GM12801 (cell line): ENCODE data around the gene KRT78.

Experiments used
- TF ChIP-seq, protein P1 (sequence below): IDR thresholded peaks from one replicate; pipeline ENCODE4 v1.5.1; 2011; ENCODE audit warnings: control low read depth; ENCODE audit not compliant: insufficient read length; ENCODE audit errors: extremely low read depth

Gene KRT78

DNA sequence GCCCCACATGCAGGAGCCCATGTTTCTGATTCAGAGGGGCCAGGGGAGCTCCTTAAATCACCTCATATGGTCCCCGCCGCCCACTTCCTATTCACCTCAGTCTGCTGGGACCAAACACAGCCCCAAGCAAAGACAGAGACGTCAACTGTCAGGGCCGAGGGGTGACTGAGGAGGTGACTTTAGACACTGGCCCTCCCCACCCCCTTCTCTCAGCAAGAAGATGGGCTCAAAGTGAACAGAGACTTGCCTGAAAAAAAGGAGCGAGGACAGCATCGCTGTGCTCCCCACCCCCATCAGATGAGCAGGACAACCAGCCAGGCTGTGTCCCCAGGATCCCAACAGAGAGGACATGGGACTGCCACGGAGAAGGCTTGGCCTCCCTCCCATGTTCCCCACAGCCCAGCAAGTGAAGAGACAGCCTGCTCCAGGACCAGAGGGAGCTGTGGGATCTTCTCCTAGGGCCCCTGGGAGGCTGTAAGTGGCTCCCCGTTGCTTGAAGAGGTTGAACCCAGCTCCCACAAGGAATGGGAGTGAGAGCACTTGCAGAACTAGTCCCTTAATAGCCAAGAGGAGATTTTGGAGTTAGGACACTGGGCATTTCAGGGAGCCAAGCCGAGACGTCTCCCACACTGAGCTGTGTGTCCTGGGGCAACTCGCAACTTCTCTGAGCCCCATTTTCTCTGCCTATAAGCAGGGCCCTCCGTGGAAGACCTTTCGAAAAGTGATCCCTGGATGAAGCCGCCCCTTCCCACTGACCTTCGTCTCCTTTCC, 13.3 kb downstream of the KRT78 start:
- TF ChIP-seq, protein P1, sequence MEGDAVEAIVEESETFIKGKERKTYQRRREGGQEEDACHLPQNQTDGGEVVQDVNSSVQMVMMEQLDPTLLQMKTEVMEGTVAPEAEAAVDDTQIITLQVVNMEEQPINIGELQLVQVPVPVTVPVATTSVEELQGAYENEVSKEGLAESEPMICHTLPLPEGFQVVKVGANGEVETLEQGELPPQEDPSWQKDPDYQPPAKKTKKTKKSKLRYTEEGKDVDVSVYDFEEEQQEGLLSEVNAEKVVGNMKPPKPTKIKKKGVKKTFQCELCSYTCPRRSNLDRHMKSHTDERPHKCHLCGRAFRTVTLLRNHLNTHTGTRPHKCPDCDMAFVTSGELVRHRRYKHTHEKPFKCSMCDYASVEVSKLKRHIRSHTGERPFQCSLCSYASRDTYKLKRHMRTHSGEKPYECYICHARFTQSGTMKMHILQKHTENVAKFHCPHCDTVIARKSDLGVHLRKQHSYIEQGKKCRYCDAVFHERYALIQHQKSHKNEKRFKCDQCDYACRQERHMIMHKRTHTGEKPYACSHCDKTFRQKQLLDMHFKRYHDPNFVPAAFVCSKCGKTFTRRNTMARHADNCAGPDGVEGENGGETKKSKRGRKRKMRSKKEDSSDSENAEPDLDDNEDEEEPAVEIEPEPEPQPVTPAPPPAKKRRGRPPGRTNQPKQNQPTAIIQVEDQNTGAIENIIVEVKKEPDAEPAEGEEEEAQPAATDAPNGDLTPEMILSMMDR, result no peak

DNA sequence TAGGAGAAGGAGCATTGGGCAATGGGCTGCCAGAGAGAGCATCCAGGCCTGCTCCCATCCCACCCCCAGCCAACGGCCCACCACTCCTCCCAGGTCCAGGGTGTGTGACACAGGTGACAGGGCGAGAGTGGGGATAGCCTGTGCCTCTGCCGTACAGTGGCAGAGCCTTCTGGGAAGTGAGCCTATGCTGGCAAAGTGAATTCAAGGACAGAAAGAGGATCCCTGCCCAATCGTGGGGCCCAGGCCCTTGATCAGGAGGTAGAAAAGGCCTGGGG, 14.1 kb downstream of the KRT78 start:
- TF ChIP-seq, protein P1, result no peak

DNA sequence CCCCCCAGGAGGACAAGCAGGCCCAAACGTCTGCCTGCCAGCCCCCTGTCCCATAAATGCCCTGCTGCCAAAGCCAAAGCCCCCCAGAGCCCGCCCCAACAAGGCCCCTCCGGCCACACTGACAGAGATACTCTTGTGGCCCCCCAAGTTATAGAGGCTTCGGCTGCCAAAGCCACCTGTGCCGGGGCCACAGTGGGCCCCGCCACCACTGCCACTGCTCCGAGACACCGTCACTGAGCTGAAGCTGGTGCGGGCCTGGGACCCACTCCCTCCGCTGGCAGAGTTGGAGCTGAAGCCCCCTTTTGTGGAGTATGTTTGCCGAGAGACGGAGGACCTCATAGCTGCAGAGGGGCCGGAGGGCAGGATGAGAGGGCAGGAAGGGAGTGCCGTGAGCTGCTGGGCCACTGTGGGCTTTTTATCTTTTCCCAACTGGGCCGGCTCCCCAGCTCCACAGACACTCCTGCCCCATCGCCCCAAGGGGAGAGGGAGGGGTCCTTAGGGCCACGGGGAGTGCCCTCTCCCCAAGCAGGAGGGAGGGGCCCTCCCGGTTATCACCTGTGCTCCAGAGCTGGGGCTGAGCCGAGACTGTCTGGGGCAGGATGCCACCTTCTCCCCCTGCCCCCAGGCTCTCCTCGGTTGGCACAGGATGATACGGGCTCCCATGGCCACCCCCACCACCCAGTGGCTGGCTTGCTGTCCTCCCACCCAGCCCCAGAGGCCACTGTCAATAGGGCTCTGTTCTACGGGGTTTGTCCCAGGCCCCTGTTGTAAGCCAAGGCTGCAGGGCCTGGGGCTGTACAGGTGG, 14.7 kb downstream of the KRT78 start, which contains the start of gene KRT79:
Gene KRT79, minus strand, starts transcription at position 390 of the 805 bp plus-strand sequence. Its CDS starts 51 bp downstream, at position 339.
- TF ChIP-seq, protein P1, result no peak

DNA sequence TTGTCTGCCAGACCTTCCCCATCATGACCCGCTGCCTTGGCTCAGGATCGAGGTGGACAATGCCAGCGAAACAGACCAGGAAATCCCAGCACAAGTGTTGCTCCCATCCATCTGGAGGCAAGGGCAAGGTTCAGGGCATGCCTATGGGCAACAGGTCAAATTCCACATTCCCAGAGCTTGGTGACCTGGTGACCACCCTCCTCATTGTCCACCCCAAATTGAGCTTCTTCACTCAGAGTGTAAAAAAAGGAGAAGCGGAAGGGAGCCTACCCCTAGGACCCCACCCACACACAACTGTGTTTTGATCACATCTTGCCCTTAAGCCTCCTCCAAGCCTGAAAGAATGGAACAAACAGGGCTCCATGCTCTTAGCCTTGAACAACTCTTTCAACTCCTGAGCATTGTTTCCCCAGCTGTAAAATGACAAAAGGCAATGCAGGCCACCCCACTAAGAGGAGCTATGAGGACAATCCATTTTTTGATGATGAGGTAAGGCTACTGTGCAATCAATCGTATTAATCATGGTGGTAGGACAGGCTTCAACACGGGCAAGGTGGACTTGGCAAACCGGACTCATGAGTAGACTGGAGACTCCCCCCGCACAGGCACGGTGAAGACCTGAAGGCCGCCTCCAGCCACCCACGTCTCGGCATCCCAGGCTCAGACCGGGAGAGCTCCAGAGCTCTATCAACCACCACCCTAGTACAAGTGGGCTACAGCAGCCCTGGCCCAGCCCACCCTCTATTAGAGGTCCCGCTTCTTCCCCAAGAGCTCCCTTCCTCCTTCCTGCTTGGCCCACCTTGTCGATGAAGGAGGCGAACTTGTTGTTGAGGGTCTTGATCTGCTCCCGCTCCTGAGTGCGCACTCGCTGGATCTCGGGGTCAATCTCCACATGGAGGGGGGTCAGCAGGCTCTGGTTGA, 15.5 kb downstream of the KRT78 start:
- TF ChIP-seq, protein P1, result no peak

DNA sequence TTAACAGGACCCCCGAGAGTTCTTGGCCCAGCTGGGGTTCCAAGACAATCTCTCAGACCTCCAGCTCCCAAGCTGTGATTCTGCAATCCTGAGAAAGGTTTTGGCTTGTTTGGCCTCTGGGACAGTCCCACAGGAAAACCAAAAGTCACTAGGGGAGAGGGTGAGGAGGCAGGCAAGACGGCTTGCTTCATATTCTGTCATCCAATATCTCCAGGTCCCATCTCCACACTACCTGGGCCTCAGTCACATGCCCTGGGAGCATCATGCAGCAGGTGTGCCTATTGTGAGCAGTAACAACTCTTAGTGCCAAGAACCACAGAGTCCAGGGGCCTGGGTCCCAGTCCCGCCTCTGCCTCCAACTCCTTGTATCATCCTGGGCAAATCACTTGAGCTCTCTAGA, 16.3 kb downstream of the KRT78 start:
- TF ChIP-seq, protein P1, result no peak

DNA sequence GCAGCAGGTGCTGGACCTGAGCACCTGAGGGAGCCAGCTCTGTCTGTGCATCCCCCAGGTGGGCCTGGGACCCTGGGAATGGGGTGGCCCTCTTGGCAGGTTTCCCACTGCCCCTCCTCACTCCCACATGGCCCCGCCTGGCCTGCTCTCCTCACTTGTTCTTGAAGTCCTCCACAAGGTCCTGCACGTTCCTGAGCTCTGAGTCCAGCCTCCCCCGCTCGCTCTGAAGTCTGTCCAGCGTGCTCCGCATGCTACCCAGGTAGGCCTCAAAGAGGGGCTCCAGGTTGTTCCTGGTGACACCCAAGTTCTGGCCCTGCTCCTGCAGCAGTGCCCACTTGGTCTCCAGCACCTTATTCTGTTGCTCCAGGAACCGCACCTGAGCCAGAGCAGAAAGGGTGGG, 17.5 kb downstream of the KRT78 start:
- TF ChIP-seq, protein P1, result no peak
